ENCODE results near the gene SLC25A25. TPM values are rescaled to one million over a fixed set of nuclear protein-coding genes. Genes with fewer than 3 reads are reported as not detected.

The SLC25A25 gene
- total and polyA plus RNA-seq, 2 donors (not counting 3 experiments of a cell fraction or from before 2014, with no cell fraction given) = 18.1 to 20.2 TPM

GRCh38 chr9:128141604-128142003 lies 73.6 kb downstream of the SLC25A25 start:
- TF ChIP-seq, protein P1, sequence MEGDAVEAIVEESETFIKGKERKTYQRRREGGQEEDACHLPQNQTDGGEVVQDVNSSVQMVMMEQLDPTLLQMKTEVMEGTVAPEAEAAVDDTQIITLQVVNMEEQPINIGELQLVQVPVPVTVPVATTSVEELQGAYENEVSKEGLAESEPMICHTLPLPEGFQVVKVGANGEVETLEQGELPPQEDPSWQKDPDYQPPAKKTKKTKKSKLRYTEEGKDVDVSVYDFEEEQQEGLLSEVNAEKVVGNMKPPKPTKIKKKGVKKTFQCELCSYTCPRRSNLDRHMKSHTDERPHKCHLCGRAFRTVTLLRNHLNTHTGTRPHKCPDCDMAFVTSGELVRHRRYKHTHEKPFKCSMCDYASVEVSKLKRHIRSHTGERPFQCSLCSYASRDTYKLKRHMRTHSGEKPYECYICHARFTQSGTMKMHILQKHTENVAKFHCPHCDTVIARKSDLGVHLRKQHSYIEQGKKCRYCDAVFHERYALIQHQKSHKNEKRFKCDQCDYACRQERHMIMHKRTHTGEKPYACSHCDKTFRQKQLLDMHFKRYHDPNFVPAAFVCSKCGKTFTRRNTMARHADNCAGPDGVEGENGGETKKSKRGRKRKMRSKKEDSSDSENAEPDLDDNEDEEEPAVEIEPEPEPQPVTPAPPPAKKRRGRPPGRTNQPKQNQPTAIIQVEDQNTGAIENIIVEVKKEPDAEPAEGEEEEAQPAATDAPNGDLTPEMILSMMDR (IDR thresholded peaks at IDR 0.05; ENCODE audit: extremely low read depth in 1 of 2, insufficient read depth in 1 of 2, low read depth in 1 of 2, low read length in 2 of 2) = no peak
- no peak for TF ChIP-seq GATA2 (IDR thresholded peaks at IDR 0.05; ENCODE audit: insufficient read depth, insufficient read length, low read depth, low read length)
- TF ChIP-seq MYC (IDR thresholded peaks at IDR 0.05; ENCODE audit: low read depth, low read length) = no peak
- TF ChIP-seq MAX (IDR thresholded peaks at IDR 0.05; ENCODE audit: insufficient read depth, insufficient read length) = no peak
- no peak for TF ChIP-seq JUN (IDR thresholded peaks at IDR 0.05; ENCODE audit: borderline replicate concordance, insufficient read depth, insufficient read length, low read depth)
- no peak for TF ChIP-seq POLR2A (IDR thresholded peaks at IDR 0.05; ENCODE audit: low read depth, low read length)
- no peak for TF ChIP-seq POLR2AphosphoS5 (IDR thresholded peaks at IDR 0.05; ENCODE audit: insufficient read depth, low read depth, low read length)
- no peak for TF ChIP-seq EZH2 (IDR thresholded peaks at IDR 0.05; ENCODE audit: borderline replicate concordance, low read depth, low read length, severe bottlenecking)
- no peak for TF ChIP-seq FOS (IDR thresholded peaks at IDR 0.05; ENCODE audit: borderline replicate concordance, insufficient read depth, low read length)
- Histone ChIP-seq H3K4me1 (ENCODE audit: control insufficient read depth, extremely low read depth, insufficient read depth, low read length) (no peaks in the 10 kb centered on the region), H2AFZ (ENCODE audit: low read depth, low read length) (no peak overlapping the region), H3K9me3 (replicated peaks; ENCODE audit: control insufficient read depth, insufficient read depth, low read length) (no peaks in the 10 kb centered on the region), H3K79me2 (ENCODE audit: control insufficient read depth, insufficient read depth, low read length) (no peaks in the 10 kb centered on the region), H3K36me3 (ENCODE audit: control insufficient read depth in 2 of 2, extremely low read depth in 1 of 2, insufficient read depth in 2 of 2, low read length in 2 of 2) (no peaks in the 10 kb centered on the region), H3K4me3 (replicated peaks in 1 of 3; ENCODE audit: insufficient read depth in 1 of 3, low read depth in 1 of 3, low read length in 3 of 3) (no peak overlapping the region), H3K9me1 (replicated peaks; ENCODE audit: control insufficient read depth, extremely low read depth, insufficient read depth, low read length) (no peaks in the 10 kb centered on the region), H4K20me1 (replicated peaks; ENCODE audit: control insufficient read depth, extremely low read depth, insufficient read depth, low read length) (no peaks in the 10 kb centered on the region), H3K9ac (replicated peaks; ENCODE audit: extremely low read depth, insufficient read depth, low read length) (no peak overlapping the region), H3K4me2 (ENCODE audit: insufficient read depth, low read length) (no peak overlapping the region), H3K27me3 (ENCODE audit: control insufficient read depth in 2 of 2, insufficient read depth in 2 of 2, low read length in 2 of 2) (no peaks in the 10 kb centered on the region), H3K27ac (ENCODE audit: insufficient read depth, low read depth, low read length) (no peak overlapping the region)
- dilution Hi-C loops (cut with MboI; ENCODE audit: extremely low pct_ligation_motif_present, low sequenced_read_pairs) = no loop called here
- no peak for DNase-seq (ENCODE audit: low read depth, low spot score)
- POLR2A ChIA-PET = no interaction called here
- CTCF ChIA-PET = interaction anchor here (1.9 kb wide), 1 partner anchor 24 kb away, joined by 9 read pairs; no protein-coding TSS in a partner anchor
- intact Hi-C loops (cut with micrococcal nuclease) = no loop called here
- no peak for FAIRE-seq
- no TSS peak for BruUV-seq (replicated peaks)

Measured in endothelial cell of umbilical vein (primary cell).